ENCODE measurements around the gene NELL1.

Gene NELL1

DNA sequence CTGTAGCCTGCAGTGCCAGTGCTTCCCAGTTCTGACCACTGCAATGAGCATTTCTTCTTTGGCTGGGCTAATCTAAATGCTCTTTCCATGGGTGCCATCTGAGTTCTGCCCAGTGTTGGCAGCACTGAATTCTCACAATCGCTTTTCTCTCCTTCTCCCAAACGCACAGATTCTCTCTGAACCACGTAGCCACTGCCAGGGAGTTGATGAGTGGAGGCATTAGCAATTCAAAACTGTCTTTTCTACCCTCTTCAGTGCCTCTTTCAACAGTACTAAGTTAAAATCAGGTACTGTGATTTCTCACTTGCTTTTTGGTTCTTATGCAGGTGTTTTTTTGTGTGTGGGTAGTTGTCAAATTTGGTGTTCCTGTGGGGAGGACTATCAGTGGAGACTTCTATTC is 778.5 kb downstream of the NELL1 start:
- DNase-seq: no peak

DNA sequence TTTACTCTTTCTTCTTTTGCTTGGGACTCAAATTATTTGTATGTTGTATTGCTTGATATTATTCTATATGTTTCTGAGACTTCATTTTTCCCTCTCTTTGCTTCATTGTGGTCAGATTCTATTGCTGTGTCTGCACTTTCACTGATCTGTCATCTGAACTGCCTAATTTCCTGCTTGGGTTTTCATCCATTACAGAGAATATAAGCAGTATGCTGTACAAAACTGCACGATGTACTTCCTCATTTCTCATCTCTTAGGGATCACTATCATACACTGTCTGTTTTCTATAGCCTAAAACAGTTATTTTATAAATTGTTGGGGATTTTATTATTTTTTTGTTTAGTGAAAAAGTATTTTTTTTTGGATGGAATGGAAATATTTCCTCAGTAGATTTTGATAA is 786.8 kb downstream of the NELL1 start:
- DNase-seq: no peak

DNA sequence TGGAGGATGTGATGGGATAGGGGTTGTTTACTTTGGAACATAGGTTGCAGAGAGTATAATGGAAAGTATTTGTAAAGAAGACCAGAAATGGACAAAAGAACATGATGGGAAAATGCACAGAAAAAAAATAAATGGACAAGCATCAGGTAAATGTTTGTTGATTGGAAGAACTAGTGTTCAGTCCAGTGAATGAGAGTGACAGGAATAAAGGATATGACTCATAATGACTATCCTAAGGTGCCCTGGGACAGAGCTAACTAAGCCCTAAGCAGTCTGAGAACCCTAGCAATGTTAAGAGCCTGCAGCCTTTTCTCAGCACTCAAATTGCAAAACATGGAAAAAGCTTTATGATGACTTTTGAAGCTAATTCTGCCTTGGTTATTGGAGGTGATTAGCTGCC is 790.7 kb downstream of the NELL1 start:
- DNase-seq: no peak

DNA sequence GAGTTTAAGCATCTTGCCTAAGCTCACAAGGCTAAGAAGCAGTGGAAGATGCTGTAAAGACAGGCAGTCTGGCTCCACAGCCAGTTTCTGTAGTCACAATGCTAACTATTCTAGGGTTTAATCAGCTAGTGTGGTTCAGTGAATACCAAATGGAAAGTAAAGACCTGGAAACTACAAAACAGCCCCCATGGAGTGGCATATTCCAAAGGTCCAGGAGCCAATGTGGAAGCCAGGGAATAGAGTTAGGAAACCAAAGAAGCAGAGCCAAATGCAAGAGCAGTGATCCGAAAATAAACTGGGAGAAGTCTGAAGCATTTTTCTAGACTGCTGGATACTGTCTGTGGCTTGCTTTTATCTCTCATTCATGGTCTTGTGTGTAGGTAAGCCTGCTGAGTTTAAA is 792.3 kb downstream of the NELL1 start:
- peak in 1 of 2 experiments; percentile 8 for DNase-seq

DNA sequence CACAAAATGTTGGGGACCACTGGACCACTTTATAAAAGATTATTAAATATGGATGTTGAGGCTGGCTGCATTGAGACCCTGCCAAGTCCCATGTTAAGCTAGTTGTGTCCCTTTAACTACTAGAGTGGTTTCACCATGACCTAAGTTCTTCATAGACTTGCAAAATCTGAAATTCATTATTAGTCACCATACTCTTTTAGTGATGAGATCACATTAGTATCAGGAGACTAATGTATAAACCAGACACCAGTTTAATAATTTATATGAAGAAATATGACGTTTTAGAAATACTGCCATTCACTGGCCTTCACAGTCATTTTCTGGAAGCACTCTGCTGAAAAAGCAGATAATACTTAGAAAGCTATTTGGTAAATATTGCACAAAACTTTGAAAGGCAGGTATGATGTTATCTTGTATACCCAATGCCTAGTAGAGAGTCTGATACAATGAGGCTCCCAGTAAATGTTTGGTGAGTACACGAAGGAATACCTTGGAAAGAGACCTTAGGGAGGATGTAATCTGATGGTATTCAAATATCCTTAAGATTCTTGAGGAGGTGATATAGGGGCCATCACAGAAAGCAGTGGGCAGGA is 795.3 kb downstream of the NELL1 start:
- no peak for DNase-seq

DNA sequence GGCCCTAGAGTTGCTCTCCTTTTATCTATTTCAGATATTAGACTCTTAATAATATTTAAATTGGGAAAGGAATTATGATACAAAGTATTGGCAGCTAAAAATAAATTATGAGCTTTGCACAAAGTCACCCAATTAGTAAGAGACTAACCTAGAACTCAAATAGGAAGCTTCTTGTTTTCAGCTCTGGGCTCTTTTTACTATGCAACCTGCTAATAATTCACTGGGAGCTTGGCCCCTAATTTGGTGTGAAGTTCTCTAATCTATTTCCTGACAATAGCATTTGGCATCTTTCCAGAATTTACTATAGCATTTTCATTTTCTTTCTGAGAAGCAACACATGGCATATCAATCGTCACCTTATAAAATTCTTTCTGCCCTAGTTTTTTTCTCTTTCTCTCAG is 795.8 kb downstream of the NELL1 start:
- no peak for DNase-seq

DNA sequence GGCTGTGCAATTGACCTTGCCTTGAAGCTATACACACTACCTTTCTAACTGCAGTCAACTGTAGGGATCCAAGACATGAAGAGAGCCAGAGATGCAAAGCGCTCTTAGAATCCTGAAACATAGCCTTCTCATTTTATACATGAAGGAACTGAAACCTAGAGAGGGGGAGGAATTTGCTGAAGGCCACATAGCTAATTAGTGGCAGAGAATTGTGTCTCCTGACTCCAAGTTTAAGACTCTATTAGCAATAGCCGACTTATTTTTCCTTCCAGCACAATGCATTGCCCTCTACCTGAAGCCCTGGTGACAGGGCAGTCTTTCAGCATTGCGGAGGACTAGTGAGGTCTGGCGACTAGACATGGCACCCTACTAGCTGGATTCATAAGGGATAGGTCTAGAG is 796.5 kb downstream of the NELL1 start:
- DNase-seq: no peak

DNA sequence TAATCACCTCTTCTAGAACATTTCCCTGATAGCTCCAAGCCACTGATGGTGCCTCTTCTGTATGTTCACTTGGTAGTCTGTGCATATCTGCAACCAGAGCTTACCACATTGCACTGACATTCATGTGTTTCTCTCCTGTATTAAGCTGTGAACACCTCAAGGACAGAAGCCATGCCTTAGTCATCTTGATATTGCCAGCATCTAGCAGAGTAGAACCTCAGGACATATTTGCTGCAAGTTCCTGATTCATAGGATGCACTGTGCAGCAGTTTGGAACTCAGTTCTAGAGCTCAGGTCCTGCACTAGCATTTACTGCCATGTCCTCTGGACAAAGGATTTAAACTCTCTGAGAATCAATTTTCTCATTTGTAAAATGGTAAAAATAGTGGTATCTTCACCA is 801.1 kb downstream of the NELL1 start:
- DNase-seq: no peak

DNA sequence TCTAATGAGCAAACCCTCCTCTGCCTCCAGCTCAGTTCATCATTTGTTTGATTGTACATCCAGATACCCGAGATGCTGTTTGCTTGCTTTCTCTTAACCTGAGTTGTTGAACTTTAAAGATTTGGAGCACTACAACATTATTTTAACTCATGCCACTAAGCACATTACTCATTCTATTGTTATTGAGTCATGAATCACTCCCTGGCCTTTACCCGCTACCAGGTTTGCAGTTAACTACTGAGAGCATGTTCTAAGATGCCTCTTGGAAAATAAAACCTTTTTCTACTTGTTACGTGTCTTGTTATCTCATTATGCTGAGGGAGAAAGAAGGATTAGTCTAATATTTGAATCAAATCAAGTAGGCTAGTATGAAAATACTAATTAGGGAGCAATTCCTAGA is 802.9 kb downstream of the NELL1 start:
- DNase-seq: no peak

DNA sequence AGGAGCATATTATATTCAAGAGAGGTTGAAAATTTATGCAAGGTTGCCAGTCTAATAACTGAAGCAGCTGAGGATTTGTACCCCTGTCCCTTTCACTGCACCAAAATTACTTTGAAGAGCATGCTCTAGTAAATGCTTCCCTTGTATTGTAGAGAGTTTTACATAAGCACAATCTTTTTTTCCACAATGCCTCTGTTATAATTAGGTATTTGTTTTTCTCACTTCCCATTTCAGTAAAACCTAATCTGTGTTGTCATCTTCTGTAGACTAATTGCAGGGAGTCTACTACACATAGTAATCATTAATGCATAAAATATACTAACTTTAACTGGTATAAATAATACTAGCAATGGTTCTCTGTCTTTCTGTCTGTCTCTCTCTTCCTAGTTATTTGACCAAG is 805.1 kb downstream of the NELL1 start:
- DNase-seq: no peak

DNA sequence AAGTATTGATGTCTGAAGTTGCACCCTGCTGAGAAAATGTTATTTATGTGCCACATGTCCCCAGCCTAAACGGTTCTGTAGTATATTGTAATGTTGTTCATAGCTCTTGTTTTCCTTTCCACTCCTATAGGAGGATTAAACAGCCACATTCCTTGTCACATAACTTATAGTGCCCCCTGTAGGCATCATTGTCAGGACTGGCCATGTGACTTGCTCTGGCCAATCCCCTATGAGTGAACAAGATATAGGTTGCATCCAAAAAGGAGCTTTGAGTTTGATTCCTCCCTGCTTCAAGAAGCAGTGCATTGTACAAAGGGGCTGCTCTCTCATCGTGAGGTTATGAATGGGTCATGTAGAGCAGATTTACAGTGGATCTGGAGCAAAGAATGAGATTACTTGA is 805.9 kb downstream of the NELL1 start:
- no peak for DNase-seq

DNA sequence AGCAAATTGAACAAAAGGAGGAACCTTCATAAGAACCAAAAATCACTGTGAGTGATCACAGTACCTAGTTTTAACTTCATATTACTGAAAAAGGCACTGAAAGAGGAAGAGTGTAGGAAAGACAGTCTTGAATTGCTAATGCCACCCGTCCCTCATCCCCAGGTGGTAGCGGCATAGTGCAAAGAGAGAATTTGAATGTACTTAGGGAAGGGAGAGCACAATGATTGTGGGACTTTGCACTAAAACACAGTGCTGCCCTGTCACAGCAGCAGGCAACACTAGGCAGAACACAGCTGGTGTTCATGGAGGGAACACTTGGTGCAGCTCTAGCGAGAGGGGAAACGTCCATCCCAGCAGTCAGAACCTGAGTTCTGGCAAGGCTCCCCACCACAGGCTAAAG is 807.2 kb downstream of the NELL1 start:
- no peak for DNase-seq

DNA sequence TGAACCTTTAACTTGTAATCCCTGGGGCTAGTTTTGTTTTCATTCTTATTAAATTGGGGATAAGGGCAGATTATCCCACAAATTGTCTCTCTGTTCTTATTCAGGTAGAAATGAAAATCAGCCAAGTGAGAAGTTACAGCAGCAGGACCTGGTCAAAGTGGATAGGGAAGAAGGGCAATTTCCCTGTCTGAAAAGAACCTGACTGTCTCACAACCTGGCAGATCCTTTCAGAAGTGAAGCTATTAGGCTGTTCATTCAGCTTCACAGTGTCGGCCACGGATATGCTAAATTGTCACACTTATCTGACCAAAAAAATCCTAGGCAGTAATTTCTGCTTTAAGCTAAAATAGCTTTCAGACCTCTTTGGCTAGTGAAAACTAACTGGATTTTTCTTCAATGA is 810.9 kb downstream of the NELL1 start:
- no peak for DNase-seq

DNA sequence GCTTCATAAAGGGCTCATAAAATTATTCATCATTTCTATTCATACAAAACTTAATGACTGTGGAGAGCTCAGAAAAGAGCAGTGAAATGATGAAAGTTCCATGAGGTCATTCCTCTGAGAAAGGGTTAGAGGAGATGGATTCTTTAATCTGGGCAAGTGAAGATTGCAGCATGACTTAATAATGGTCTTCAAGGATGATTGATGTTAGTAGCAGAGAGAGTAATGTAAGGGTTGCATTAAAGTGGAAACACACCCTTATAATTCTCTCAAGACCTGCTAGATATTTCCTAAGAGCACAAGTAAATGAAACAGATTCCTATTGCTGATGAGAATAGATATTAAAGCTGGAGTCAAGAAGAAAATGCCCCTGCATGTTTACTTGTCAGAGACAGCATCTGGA is 811.9 kb downstream of the NELL1 start:
- no peak for DNase-seq

DNA sequence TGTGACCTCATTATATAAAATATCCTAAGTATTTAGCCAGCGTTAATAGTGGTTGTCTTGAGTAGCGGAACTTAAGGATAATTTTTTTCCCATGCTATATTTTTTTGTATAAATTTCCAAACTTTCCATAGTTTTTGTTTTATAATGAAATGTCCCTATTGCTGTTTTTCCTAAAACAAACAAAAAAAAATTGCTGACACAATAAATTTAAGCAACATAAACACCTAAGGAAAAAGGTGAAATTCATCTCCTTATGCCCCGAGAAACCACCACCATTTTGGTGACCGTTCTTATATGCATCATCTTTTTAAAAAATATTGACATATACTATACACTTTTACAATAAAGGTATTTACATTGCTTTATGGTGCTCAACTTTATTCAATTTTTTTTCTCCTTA is 814.7 kb downstream of the NELL1 start:
- no peak for DNase-seq

DNA sequence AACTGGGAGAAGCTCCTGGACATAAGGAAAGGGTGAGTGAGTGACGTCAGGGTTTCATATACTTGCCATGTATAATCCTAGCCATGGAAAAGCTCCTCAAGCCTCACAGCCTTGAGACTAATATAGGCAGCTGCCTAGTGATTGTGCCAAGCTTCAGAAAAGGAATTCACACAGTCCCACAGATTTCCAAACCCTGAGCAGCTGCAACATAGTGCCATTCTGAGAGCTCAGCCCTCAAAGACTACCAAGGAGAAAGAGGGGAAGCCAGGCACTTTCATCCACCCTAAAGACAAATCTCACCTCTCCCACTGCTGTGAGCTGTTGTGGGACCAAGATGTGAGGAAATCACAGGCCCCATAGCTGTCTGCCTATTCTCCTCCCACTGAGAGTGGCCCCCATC is 815.6 kb downstream of the NELL1 start:
- no peak for DNase-seq

DNA sequence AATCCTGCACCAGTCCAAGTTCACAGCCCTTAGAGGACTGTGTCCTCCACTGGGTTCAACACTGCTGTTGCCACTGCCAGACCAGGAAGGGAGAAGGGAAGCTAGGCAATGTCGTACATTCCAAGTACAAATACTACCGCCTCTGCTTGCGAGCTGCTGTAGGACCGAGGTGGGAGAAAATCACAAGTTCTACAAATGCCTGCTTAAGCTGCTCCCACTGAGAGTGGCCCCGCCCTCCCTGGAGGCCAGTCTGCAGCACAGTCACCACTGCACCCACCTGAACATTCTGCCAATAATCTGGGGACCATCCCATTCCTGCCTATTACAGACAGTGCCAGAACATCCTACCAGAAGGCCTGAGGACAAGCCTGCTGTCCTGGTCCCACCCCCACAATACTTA is 816.0 kb downstream of the NELL1 start:
- DNase-seq: no peak

DNA sequence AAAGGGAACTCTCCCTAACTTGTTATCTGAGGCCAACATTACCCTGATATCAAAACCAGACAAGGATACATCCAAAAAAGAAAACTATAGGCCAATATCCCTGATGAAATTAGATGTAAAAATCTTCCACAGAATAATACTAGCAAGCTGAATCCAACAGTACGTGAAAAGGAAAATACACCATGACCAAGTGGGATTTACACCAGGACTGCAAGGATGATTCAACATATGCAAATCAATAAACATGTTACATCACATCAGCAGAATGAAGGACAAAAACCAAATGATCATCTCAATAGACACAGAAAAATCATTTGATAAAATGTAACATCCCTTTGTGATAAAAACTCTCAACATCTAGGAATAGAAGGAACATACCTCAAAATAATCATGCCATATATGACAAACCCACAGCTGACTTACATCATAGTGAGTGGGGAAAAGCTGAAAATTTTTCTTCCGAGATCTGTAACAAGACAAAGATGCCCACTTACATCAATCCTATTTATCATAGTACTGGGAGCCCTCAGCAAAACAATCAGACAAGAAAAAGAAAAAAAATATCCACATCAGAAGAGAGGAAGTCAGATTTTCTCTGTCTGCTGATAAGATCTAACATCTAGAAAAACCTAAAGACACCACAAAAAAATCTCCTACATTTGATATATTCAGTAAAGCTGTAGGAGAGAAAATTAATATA is 820.2 kb downstream of the NELL1 start:
- DNase-seq: no peak

DNA sequence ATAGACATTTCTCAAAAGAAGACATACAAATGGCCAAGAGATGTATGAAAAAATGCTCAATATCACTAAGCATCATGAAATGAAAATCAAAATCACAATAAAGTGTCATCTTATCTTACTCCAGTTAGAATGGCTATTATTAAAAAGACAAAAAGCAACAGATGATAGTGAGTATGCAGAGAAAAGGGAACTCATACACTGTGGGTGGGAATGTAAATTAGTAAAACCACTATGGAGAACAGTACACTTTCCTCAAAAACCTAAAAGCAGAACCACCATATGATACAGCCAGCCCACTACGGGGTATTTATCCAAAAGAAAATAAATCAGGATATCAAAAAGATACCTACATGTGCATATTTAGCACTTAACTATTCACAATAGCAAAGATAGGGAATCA is 823.5 kb downstream of the NELL1 start:
- no peak for DNase-seq

DNA sequence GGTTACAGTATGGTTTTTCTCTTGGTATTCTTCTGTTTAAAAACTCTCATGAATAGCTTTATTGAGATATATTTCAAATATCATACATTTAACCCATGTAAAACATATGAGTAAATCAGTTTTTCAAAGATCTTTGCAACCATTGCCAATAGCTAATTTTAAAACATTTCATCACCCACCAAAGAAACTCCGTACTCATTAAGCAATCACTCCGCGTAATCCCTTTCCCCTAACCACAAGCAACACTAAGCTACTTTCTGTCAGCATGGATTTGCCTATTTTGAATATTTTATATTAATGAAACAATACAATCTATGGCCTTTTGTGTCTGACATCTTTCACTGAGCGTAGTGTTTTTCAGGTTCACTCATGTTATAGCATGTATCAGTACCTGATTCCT is 825.6 kb downstream of the NELL1 start:
- DNase-seq: no peak

DNA sequence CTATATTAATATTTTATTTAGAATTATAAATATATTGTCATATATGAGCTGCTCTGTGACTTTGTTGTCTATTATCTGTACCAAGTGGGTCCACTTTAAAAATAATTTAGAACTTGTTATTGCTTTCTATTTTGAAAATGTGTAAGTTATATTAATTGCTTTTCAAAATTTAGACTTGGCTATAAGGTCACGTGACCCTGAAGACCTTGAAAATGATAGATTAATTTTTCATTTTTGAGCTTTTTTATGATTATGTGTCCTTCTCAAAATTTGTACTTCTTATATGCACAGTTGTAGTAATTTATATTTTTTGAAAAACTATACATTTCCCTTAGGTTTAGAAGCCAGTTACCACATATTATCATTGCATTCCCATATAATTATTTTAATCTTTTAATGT is 826.5 kb downstream of the NELL1 start:
- no peak for DNase-seq

DNA sequence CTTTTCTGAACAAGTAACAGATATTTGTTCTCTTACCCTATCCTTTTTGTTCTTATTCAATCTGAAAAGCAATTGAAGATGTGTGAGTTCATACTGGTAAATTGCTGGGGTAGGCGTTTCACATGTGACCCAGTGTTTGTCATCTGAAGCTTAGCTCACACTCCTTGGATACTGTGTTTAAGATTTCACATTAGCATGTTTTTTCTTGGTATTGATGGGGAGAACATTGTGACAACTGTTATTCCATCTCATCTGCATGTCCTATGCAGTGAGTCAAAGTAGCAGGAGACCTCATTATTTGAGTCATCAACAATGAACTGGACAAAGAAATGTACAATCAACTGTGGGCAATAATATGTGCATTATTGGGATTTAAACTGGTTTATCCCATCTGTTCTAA is 831.9 kb downstream of the NELL1 start:
- DNase-seq: no peak

DNA sequence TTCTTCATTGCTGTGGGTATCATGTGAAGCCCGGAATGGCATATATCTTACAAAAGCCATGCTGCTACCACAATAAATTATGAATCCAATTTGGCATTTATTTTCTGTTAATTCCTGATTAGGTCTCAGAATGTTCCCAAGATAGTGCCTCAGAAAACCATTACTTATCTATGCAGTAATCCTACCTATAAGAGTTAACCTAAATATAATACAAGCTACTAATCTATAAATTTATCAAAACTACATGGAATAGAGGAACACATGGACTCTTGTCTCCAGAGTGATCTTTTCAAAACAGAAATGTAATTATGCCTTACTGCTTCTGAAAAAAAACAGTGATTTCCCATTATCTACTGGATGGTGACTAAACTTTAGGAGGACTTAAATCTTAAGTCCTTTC is 835.7 kb downstream of the NELL1 start:
- DNase-seq: no peak

DNA sequence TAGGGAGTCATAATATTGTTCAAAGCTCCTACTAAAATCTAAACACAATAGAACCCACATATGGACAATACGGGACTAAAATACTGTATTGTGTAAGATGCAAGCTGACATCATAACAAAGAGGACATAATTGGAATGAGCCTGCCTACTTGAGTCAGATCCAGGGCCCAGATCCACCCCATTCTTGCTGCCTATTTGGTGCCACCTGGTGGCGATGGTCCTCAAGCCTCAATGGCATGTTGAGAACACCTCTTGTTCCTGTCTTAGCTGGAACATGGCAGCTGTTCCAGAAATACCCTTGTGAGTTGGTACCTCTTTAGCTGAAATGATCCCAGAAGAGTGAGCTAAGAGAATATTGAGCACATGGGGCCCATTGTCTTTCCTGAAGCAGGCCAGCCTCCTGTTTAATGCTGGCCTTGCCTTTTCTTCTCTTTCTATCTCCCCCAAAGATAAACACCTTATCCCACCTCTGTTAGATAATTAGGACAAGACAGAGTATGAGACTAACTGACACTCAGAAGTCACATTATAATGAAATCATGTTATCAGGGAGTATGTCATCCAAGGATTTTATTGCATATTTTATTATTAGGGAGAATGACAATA is 842.6 kb downstream of the NELL1 start:
- DNase-seq: peak; percentile 72 to 86

DNA sequence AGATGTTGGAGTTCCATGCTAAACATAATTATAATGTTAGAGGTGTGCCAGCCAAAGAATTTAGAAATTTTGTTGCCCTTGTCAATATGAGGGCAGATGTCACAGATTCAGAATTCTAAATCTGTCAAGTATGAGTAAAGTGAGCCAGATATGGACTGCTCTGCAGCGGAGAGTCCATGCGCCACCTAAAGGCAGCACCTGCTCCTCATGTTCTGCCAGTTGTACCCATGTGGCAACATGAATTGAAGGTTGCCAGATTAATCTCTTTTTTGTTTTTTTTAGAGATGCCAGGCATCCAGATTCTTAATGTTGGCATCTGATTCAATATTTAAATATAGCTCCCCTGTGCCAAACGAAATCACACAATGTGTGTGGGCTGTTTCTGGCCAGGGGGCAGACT is 844.9 kb downstream of the NELL1 start:
- DNase-seq: peak; percentile 63 to 79

Data from NCI-H446 (cell line).